Measurements from ENCODE around the gene SLC4A3.

SLC4A3 gene

DNA sequence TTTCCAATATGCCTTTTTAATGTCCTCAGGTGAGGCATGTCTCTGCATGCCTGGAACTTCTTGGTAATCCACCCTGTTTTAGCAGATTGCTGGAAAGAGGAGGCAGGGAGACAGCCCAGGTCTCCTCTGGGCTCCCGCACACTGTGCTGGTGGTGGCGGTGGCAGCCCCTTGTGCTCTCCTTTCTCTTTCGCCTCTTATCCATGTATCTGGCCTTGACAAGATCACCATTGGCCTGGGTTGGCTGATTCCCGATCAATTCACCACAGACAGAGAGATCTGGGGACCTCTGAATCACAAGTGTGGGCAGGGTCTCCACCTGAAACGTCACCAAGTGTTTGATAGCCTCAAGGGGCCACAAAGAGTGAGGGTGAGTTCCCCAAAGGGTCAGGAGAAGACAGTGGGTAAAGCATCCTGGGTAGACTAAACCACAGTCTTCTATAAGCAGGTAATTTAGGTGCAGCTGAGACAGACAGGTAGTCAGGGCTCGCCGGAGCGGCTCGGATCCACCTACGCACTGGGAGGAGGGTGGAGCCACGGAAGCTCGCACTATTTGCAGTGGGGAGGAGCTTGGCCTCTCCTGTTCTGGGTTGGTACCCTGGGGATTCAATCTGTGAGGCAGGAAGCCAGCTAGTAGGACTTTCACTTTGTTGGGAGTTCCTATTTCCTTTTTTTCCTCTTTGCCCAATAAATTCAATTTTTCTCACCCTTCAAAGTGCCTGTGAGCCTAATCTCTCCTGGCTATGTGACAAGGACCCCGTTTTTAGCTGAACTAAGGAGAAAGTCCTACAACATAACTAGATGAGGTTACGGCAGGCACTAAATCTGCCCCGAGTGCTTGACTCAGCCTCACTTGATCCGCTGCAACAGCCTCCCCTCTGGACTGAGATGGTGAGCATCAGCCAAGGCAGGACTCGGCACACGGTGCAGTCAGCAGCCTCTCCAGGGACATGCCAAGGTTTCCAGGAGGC lies 57.6 kb downstream of the SLC4A3 start:
- DNase-seq: peak; percentile 54 to 67

DNA sequence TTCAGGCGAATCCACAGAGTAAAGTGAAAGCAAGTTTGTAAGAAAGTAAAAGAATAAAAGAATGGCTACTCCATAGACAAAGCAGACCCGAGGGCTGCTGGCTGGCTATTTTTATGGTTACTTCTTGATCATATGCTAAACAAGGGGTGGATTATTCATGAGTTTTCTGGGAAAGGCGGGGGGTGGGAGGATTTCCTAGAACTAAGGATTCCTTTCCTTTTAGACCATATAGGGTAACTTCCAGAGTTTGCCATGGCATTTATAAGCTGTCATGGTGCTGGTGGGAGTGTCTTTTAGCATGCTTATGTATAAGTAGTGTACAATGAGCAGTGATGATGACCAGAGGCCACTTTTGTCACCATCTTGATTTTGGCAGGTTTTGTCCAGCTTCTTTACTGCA lies 59.8 kb downstream of the SLC4A3 start:
- no peak for DNase-seq

DNA sequence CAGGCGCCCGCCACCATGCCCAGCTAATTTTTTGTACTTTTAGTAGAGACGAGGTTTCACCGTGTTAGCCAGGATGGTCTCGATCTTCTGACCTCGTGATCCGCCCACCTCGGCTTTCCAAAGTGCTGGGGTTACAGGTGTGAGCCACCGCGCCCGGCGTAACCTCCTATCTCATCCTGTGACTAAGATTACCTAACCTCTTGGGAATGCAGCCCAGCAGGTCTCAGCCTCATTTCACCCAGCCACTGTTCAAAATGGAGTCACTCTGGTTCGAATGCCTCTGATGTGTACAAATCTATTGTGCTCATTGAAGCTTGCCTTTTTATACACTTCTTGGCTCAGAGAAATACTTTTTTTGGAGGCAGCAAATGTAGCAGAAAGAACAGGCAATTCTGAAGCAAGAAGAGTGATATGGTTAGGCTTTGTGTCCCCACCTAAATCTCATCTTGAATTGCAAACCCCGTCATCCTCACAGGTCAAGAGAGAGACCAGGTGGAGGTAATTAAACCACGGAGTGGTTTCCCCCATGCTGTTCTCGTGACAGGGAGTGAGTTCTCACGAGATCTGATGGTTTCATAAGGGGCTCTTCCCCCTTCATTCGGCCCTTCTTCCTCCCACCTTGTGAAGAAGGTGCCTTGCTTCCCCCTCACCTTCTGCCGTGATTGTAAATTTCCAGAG lies 60.6 kb downstream of the SLC4A3 start:
- no peak for DNase-seq

DNA sequence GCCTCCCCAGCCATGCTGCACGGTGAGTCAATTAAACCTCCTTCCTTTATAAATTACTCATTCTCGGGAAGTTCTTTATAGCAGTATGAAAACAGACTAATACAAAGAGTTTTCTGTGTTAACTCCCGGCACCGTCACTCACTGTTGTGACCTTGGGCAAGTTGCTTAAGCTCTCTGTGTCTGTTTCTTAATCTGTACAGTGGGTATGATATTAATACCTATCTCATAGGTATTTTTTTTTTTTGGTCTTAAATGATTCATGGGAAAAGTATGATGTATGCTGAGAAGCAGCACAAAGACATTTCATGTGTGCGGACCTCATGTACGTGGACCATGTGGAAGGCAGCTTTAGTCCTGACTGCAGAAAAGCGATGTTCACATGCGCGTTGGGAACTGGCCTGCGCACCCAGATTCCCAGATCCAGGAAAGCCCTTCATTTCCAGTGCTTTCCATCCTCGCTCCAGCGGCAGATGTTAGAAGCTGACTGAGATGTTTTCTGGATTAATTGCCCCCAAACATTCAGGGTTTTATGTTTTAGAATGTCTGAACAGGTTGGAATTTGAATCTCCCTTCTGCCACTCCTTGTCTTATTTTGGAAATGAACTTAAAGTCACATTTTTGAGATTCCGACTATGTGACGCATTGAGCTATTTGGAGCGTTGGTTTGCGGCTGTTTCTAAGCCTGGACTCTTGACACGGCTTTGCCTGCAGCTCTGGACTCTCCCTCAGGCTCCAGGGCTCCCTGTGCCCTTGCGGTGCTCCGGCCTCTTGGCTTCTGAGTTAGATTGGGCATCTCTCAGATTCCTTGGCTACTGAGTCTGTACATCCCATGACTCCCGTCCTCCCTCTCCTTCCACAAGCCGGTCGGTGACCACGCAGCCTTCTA lies 61.4 kb downstream of the SLC4A3 start:
- DNase-seq: no peak

DNA sequence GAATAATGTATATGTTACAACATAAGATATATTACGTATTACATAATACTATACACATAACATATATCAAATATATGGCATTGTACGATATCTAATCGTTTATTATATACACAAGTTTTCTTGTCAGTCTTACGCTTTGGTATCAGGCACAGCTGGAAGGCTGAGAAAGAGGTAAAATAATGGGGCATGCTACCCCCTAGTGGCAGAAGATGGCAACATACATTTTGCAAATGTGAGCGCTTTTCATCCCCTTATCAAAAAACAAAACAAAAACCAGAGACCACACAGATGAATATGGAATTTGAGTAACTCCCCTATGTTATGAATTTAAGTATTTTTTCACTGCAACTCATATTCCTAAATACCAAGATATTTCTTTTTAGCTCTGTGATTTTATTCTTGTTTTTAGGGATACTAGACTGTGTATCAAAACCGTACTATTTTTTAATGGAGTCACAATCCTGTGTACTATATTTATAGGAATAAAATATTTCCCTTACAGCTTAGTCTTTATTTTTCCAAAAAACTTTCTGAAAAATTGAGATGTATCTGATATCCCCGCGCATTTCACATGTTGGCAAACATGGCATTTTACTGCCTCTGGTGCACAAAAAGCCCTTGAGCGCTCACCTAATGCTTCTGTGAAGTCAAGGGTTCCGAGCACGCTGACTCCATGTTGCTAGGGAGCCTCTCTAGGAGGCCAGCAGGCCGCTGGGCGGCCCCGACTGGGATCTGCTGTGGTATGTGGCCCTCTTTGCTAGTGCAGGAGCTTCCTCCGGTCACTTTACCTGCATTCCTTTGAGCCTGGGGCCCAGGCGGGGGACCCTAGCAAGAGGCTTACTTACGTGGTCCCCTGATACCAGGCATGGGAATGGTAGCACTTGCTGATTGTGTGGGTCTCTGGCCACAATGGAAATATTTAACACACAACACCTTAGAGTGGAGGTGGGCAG lies 62.5 kb downstream of the SLC4A3 start:
- DNase-seq: peak; percentile 36 to 51

DNA sequence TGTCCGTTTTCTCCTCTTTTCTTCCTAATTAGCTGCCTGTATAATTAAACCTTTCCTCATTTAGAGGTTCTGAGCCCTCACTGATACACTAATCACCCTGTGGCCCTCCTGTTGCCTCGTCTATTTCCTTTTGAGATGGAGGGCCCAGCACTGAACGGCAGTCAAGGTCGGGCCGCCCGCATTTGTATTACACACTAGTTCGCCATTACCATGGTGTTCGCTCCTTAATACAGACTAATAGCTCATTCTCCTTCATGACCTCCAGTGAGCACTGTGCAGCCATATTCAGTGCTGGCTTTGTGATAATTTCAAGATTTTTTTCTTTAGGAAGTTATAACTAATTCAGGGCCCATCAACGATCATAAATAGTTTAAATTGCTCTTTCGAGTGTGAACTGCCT lies 64.1 kb downstream of the SLC4A3 start:
- no peak for DNase-seq

Measured in stimulated activated CD4-positive, alpha-beta T cell treated with anti-CD3 and anti-CD28 coated beads, Interleukin-2, amount 100 ng/mL, for 24 hours (primary cell).